GM19240 (cell line): ENCODE data around the gene TMEM178B.
"Not testable (repeated sequence)": the region's sequence is repeated elsewhere in the genome, so short reads cannot be mapped to it uniquely, and the experiment has no call there.

Experiments used
- DNase-seq: peaks from one replicate; pipeline ENCODE4 v3.0.0; 2011; ENCODE audit warnings: low spot score; ENCODE audit not compliant: insufficient read length

Gene TMEM178B

GRCh38 chr7:141142058-141142457 is 68.2 kb downstream of the TMEM178B start:
- no peak for DNase-seq

GRCh38 chr7:141144921-141145629 is 71.2 kb downstream of the TMEM178B start:
- no peak for DNase-seq

GRCh38 chr7:141145630-141145982 is 71.7 kb downstream of the TMEM178B start:
- DNase-seq = no peak

- DNase-seq = no peak
These were observed 73.6 kb downstream of the TMEM178B start for GRCh38 chr7:141147482-141147881.

- no peak for DNase-seq
These were observed 76.6 kb downstream of the TMEM178B start for GRCh38 chr7:141150465-141150864.

- DNase-seq = no peak
These were observed 77.9 kb downstream of the TMEM178B start for GRCh38 chr7:141151746-141152145.

- DNase-seq = no peak
These were observed 79.4 kb downstream of the TMEM178B start for GRCh38 chr7:141153231-141153630.

- no peak for DNase-seq
These were observed 80.4 kb downstream of the TMEM178B start for GRCh38 chr7:141154131-141154732.

GRCh38 chr7:141156407-141156806 is 82.5 kb downstream of the TMEM178B start:
- DNase-seq = no peak

- no peak for DNase-seq
These were observed 83.4 kb downstream of the TMEM178B start for GRCh38 chr7:141157138-141157765.

GRCh38 chr7:141158561-141158960 is 84.7 kb downstream of the TMEM178B start:
- no peak for DNase-seq

GRCh38 chr7:141160246-141160860 is 86.5 kb downstream of the TMEM178B start:
- DNase-seq = no peak

DNA sequence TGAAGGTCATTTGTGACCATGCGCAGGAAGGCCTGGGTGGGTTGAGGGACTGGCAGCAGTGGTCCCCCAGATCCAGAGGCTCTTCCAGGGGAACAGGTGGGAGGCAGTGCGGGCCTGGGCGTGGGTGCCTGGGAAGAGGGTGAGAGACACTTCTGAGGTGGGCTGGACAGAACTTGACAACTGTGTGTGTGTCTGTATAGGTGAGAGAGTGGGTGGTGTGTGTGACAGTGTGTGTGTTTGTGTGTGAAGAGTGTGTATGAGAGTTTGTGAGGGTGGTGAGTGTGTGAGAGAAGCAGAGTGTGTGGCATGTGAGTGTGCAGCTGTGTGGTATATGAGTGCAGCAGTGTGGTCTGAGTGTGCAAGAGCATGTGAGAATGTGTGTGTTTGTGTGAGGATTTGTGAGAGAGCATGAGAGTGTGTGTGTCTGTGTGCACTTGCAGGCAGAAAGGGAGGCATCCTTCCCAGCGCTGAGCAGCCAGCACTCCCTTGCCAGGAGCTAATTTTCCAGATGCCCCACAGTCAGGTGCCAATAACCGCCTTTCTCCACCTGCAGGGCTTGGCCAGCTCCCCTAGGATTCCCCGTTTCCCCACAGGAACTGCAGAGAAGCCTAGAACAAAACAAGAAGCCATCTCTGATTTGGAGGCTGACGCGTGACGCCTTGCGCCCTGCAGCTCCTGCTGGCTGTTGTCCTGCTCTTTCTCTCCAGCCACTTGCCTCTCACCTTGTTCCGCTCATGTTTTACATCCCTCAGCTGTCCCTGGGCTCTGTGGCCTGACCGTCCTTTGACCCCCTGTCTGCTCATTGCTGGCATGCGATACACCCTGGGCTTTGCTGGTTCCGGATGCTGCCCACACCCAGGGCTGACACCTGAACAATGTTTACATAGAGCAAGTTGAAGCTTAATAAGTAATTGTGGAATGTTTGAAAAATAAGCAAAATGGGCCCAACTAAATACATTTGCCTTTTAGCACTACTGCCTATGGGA is 88.0 kb downstream of the TMEM178B start:
- no peak for DNase-seq

GRCh38 chr7:141165521-141165920 is 91.7 kb downstream of the TMEM178B start:
- no peak for DNase-seq

GRCh38 chr7:141166926-141167325 is 93.1 kb downstream of the TMEM178B start:
- no peak for DNase-seq

GRCh38 chr7:141167381-141167964 is 93.6 kb downstream of the TMEM178B start:
- DNase-seq = no peak

GRCh38 chr7:141169157-141169556 is 95.3 kb downstream of the TMEM178B start:
- not testable (repeated sequence) for DNase-seq

DNA sequence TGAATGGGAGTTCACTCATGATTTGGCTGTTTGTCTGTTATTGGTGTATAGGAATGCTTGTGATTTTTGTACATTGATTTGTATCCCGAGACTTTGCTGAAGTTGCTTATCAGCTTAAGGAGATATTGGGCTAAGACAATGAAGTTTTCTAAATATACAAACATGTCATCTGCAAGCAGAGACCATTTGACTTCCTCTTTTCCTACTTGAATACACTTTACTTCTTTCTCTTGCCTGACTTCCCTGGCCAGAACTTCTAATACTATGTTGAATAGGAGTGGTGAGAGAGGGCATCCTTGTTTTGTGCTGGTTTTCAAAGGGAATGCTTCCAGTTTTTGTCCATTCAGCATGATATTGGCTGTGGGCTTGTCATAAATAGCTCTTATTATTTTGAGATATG is 101.9 kb downstream of the TMEM178B start:
- DNase-seq = not testable (repeated sequence)

DNA sequence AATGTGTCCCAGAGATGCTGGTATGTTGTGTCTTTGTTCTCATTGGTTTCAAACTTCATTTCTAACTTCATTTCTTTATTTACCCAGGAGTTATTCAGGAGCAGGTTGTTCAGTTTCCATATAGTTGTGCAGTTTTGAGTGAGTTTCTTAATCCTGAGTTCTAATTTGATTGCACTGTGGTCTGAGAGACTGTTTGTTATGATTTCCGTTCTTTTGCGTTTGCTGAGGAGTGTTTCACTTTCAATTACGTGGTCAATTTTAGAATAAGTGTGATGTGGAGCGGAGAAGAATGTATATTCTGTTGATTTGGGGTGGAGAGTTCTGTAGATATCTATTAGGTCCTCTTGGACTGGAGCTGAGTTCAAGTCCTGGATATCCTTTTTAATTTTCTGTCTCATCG is 103.3 kb downstream of the TMEM178B start:
- not testable (repeated sequence) for DNase-seq

- DNase-seq = no peak
These were observed 104.7 kb downstream of the TMEM178B start for GRCh38 chr7:141178486-141179135.
